Measurements from ENCODE around the gene DCUN1D3. TPM values are rescaled to one million over a fixed set of nuclear protein-coding genes. Genes with fewer than 3 reads are reported as not detected.
"Not testable (repeated sequence)": the region's sequence is repeated elsewhere in the genome, so short reads cannot be mapped to it uniquely, and the experiment has no call there.

DCUN1D3 gene
- total and polyA plus RNA-seq, 2 donors (not counting 3 experiments of a cell fraction or from before 2014, with no cell fraction given) = 10.4 to 35.0 TPM

DNA sequence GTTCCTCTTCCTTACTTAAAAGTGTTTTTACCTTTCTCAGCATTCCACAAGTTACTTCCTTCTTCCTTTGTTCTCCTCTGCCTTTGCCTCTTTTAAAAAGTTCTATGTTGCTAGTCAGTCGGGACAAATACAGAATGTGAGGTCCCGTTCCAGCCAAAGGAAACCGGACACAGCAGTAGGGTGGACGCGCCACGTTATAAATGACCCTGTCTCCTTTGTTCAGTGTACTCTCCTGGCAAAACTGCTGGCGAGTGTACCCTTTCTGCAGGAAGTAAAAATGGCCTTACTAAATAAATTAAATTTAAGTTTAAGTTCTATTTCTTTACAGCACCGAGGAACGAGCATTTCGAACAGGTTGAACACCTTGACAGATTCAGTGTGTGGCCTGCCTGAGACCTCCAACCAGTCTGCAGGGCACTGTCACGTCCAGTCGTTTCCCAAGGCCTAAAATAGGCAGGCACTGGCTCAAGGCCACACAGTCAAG lies 94.4 kb downstream of the DCUN1D3 start:
- H3K4me3 ChIP-seq (replicated peaks in 1 of 3; ENCODE audit: insufficient read depth in 1 of 3, low read depth in 1 of 3, low read length in 3 of 3) = peak overlapping the region; percentile 5 to 68 (median 50)
- H3K9ac ChIP-seq (replicated peaks; ENCODE audit: extremely low read depth, insufficient read depth, low read length) = peak overlapping the region; percentile 78
- H3K79me2 ChIP-seq (ENCODE audit: control insufficient read depth, insufficient read depth, low read length); dilution Hi-C loops (cut with MboI; ENCODE audit: extremely low pct_ligation_motif_present, low sequenced_read_pairs); H3K9me3 ChIP-seq (replicated peaks; ENCODE audit: control insufficient read depth, insufficient read depth, low read length); H3K27me3 ChIP-seq (ENCODE audit: control insufficient read depth in 2 of 2, insufficient read depth in 2 of 2, low read length in 2 of 2); H4K20me1 ChIP-seq (replicated peaks; ENCODE audit: control insufficient read depth, extremely low read depth, insufficient read depth, low read length); H3K9me1 ChIP-seq (replicated peaks; ENCODE audit: control insufficient read depth, extremely low read depth, insufficient read depth, low read length); H3K36me3 ChIP-seq (ENCODE audit: control insufficient read depth in 2 of 2, extremely low read depth in 1 of 2, insufficient read depth in 2 of 2, low read length in 2 of 2); DNase-seq (ENCODE audit: low read depth, low spot score); H3K4me1 ChIP-seq (ENCODE audit: control insufficient read depth, extremely low read depth, insufficient read depth, low read length): not testable (repeated sequence)
- H2AFZ ChIP-seq (ENCODE audit: low read depth, low read length) = peak overlapping the region; percentile 50
- intact Hi-C loops (cut with micrococcal nuclease) = loop anchor here (1.0 to 5.0 kb wide), 3 partner anchors 64 to 279 kb away; partner anchors contain the start of genes DCUN1D3, LYRM1 and THUMPD1
- CTCF ChIA-PET = interaction anchor here (1.4 to 3.0 kb wide), 8 partner anchors 10 to 495 kb away, joined by 5 to 15 read pairs (median 8); no protein-coding TSS in a partner anchor
- TSS peak; percentile 75 for BruUV-seq (replicated peaks)
- peak overlapping the region; percentile 29 for H3K27ac ChIP-seq (ENCODE audit: insufficient read depth, low read depth, low read length)
- peak; percentile 67 for FAIRE-seq
- H3K4me2 ChIP-seq (ENCODE audit: insufficient read depth, low read length) = peak overlapping the region; percentile 44
- POLR2A ChIA-PET = interaction anchor here (1.6 kb wide), 1 partner anchor 99 kb away, joined by 3 read pairs; no protein-coding TSS in a partner anchor

Small RNA genes lying within 50 kb of the gene (small RNA-seq; reads per million reads assigned to genes)
- not detected for gene RF00618 (ENCODE audit: insufficient read depth, insufficient read length, low read depth, low replicate concordance)

Other genes starting within 250 kb of the DCUN1D3 start
- gene ACSM1, start 202.7 kb downstream of the DCUN1D3 start, total RNA-seq = 0.18 TPM in 1 of 2 replicates, not detected in the other
- gene ACSM1, start 202.7 kb downstream of the DCUN1D3 start, polyA plus RNA-seq = 0.10 and 0.12 TPM in 2 replicates
- gene THUMPD1, start 158.5 kb downstream of the DCUN1D3 start, total RNA-seq = 29.0 and 30.7 TPM in 2 replicates
- 27.9 and 36.9 TPM in 2 replicates for gene THUMPD1, start 158.5 kb downstream of the DCUN1D3 start, polyA plus RNA-seq
- 10.2 and 37.3 TPM in 2 replicates for gene ACSM3, start 136.3 kb downstream of the DCUN1D3 start, total RNA-seq
- 23.7 and 33.2 TPM in 2 replicates for gene ACSM3, start 136.3 kb downstream of the DCUN1D3 start, polyA plus RNA-seq
- 8.9 and 9.3 TPM in 2 replicates for gene ERI2, start 93.9 kb downstream of the DCUN1D3 start, total RNA-seq
- gene ERI2, start 93.9 kb downstream of the DCUN1D3 start, polyA plus RNA-seq = 6.6 and 16.1 TPM in 2 replicates
- gene REXO5, start 93.8 kb downstream of the DCUN1D3 start, total RNA-seq = 7.4 and 11.5 TPM in 2 replicates
- gene REXO5, start 93.8 kb downstream of the DCUN1D3 start, polyA plus RNA-seq = 2.1 and 2.3 TPM in 2 replicates
- 28.4 and 29.1 TPM in 2 replicates for gene LYRM1, start 413 bp upstream of the DCUN1D3 start, total RNA-seq
- 13.8 and 20.4 TPM in 2 replicates for gene LYRM1, start 413 bp upstream of the DCUN1D3 start, polyA plus RNA-seq

Data from endothelial cell of umbilical vein (primary cell).